ENCODE data around the gene PGS1.

The PGS1 gene

GRCh38 chr17:78433780-78434335 is 55.4 kb downstream of the PGS1 start:
- Histone ChIP-seq H3K4me3 (ENCODE audit: low read length) (no peak overlapping the region), H3K9ac (ENCODE audit: low read length) (no peak overlapping the region), H3K27ac (ENCODE audit: low read depth, low read length) (no peak overlapping the region), H3K4me1 (ENCODE audit: control insufficient read depth, insufficient read depth, low read length) (no peaks in the 10 kb centered on the region), H3K36me3 (ENCODE audit: control insufficient read depth, insufficient read depth, low read length) (no peaks in the 10 kb centered on the region), H3K27me3 (ENCODE audit: control insufficient read depth, insufficient read depth, low read length) (no peaks in the 10 kb centered on the region)

- no peaks in the 10 kb centered on the region for H3K36me3 ChIP-seq (ENCODE audit: control insufficient read depth, insufficient read depth, low read length)
- no peak overlapping the region for H3K4me3 ChIP-seq (ENCODE audit: low read length)
- H3K4me1 ChIP-seq (ENCODE audit: control insufficient read depth, insufficient read depth, low read length), result no peaks in the 10 kb centered on the region
- no peak overlapping the region for H3K9ac ChIP-seq (ENCODE audit: low read length)
- no peaks in the 10 kb centered on the region for H3K27me3 ChIP-seq (ENCODE audit: control insufficient read depth, insufficient read depth, low read length)
- H3K27ac ChIP-seq (ENCODE audit: low read depth, low read length), result no peak overlapping the region
Measured at GRCh38 chr17:78434455-78435329, 56.2 kb downstream of the PGS1 start.

- Histone ChIP-seq H3K27ac (ENCODE audit: low read depth, low read length) (no peak overlapping the region), H3K4me1 (ENCODE audit: control insufficient read depth, insufficient read depth, low read length) (no peaks in the 10 kb centered on the region), H3K9ac (ENCODE audit: low read length) (no peak overlapping the region)
Measured at GRCh38 chr17:78435330-78436005, 57.0 kb downstream of the PGS1 start.

GRCh38 chr17:78437508-78438169 is 59.2 kb downstream of the PGS1 start:
- H3K4me3 ChIP-seq (ENCODE audit: low read length), result no peak overlapping the region
- H3K27ac ChIP-seq (ENCODE audit: low read depth, low read length), result no peak overlapping the region
- no peak overlapping the region for H3K9ac ChIP-seq (ENCODE audit: low read length)
- no peaks in the 10 kb centered on the region for H3K4me1 ChIP-seq (ENCODE audit: control insufficient read depth, insufficient read depth, low read length)
- no peaks in the 10 kb centered on the region for H3K27me3 ChIP-seq (ENCODE audit: control insufficient read depth, insufficient read depth, low read length)
- no peaks in the 10 kb centered on the region for H3K36me3 ChIP-seq (ENCODE audit: control insufficient read depth, insufficient read depth, low read length)

More at GRCh38 chr17:78435330-78436005, 57.0 kb downstream of the PGS1 start:
- Histone ChIP-seq H3K36me3 (ENCODE audit: control insufficient read depth, insufficient read depth, low read length) (no peaks in the 10 kb centered on the region), H3K27me3 (ENCODE audit: control insufficient read depth, insufficient read depth, low read length) (no peaks in the 10 kb centered on the region), H3K4me3 (ENCODE audit: low read length) (no peak overlapping the region)

GRCh38 chr17:78438271-78438691 is 59.8 kb downstream of the PGS1 start:
- no peaks in the 10 kb centered on the region for H3K4me1 ChIP-seq (ENCODE audit: control insufficient read depth, insufficient read depth, low read length)
- no peak overlapping the region for H3K4me3 ChIP-seq (ENCODE audit: low read length)
- H3K27ac ChIP-seq (ENCODE audit: low read depth, low read length), result no peak overlapping the region
- H3K9ac ChIP-seq (ENCODE audit: low read length), result no peak overlapping the region
- H3K27me3 ChIP-seq (ENCODE audit: control insufficient read depth, insufficient read depth, low read length), result no peaks in the 10 kb centered on the region
- no peaks in the 10 kb centered on the region for H3K36me3 ChIP-seq (ENCODE audit: control insufficient read depth, insufficient read depth, low read length)

- Histone ChIP-seq H3K27me3 (ENCODE audit: control insufficient read depth, insufficient read depth, low read length) (no peaks in the 10 kb centered on the region), H3K27ac (ENCODE audit: low read depth, low read length) (no peak overlapping the region), H3K4me1 (ENCODE audit: control insufficient read depth, insufficient read depth, low read length) (no peaks in the 10 kb centered on the region), H3K36me3 (ENCODE audit: control insufficient read depth, insufficient read depth, low read length) (no peaks in the 10 kb centered on the region), H3K4me3 (ENCODE audit: low read length) (no peak overlapping the region), H3K9ac (ENCODE audit: low read length) (no peak overlapping the region)
Measured at GRCh38 chr17:78438694-78439325, 60.4 kb downstream of the PGS1 start.

- Histone ChIP-seq H3K27me3 (ENCODE audit: control insufficient read depth, insufficient read depth, low read length) (no peaks in the 10 kb centered on the region), H3K9ac (ENCODE audit: low read length) (no peak overlapping the region), H3K27ac (ENCODE audit: low read depth, low read length) (no peak overlapping the region), H3K4me3 (ENCODE audit: low read length) (no peak overlapping the region), H3K4me1 (ENCODE audit: control insufficient read depth, insufficient read depth, low read length) (no peaks in the 10 kb centered on the region), H3K36me3 (ENCODE audit: control insufficient read depth, insufficient read depth, low read length) (no peaks in the 10 kb centered on the region)
Measured at GRCh38 chr17:78441271-78441971, 63.0 kb downstream of the PGS1 start.

GRCh38 chr17:78442648-78443218 is 64.3 kb downstream of the PGS1 start:
- H3K27ac ChIP-seq (ENCODE audit: low read depth, low read length), result no peak overlapping the region
- no peak overlapping the region for H3K4me3 ChIP-seq (ENCODE audit: low read length)
- H3K36me3 ChIP-seq (ENCODE audit: control insufficient read depth, insufficient read depth, low read length), result no peaks in the 10 kb centered on the region
- no peaks in the 10 kb centered on the region for H3K4me1 ChIP-seq (ENCODE audit: control insufficient read depth, insufficient read depth, low read length)
- H3K27me3 ChIP-seq (ENCODE audit: control insufficient read depth, insufficient read depth, low read length), result no peaks in the 10 kb centered on the region
- H3K9ac ChIP-seq (ENCODE audit: low read length), result no peak overlapping the region

GRCh38 chr17:78444392-78444791 is 65.9 kb downstream of the PGS1 start:
- no peaks in the 10 kb centered on the region for H3K36me3 ChIP-seq (ENCODE audit: control insufficient read depth, insufficient read depth, low read length)
- no peak overlapping the region for H3K27ac ChIP-seq (ENCODE audit: low read depth, low read length)
- H3K4me3 ChIP-seq (ENCODE audit: low read length), result no peak overlapping the region
- H3K9ac ChIP-seq (ENCODE audit: low read length), result no peak overlapping the region
- no peaks in the 10 kb centered on the region for H3K27me3 ChIP-seq (ENCODE audit: control insufficient read depth, insufficient read depth, low read length)
- H3K4me1 ChIP-seq (ENCODE audit: control insufficient read depth, insufficient read depth, low read length), result no peaks in the 10 kb centered on the region

GRCh38 chr17:78446833-78447232 is 68.4 kb downstream of the PGS1 start:
- Histone ChIP-seq H3K27ac (ENCODE audit: low read depth, low read length) (no peak overlapping the region), H3K4me1 (ENCODE audit: control insufficient read depth, insufficient read depth, low read length) (no peaks in the 10 kb centered on the region), H3K36me3 (ENCODE audit: control insufficient read depth, insufficient read depth, low read length) (no peaks in the 10 kb centered on the region), H3K27me3 (ENCODE audit: control insufficient read depth, insufficient read depth, low read length) (peaks cover 4% of the 10 kb centered on the region), H3K4me3 (ENCODE audit: low read length) (no peak overlapping the region), H3K9ac (ENCODE audit: low read length) (no peak overlapping the region)

- Histone ChIP-seq H3K27me3 (ENCODE audit: control insufficient read depth, insufficient read depth, low read length) (peaks cover 4% of the 10 kb centered on the region), H3K9ac (ENCODE audit: low read length) (no peak overlapping the region), H3K4me1 (ENCODE audit: control insufficient read depth, insufficient read depth, low read length) (no peaks in the 10 kb centered on the region), H3K27ac (ENCODE audit: low read depth, low read length) (no peak overlapping the region), H3K36me3 (ENCODE audit: control insufficient read depth, insufficient read depth, low read length) (no peaks in the 10 kb centered on the region), H3K4me3 (ENCODE audit: low read length) (no peak overlapping the region)
Measured at GRCh38 chr17:78448356-78448993, 70.0 kb downstream of the PGS1 start.
